Peyer's patch (tissue), 4 donors: ENCODE results near the gene MCTP1.

Source experiments
- CTCF ChIP-seq, 6 experiments: fragments of 450-650 bp in 4 of 6; fragments of 200-600 bp in 2 of 6; sonication (generic) in 1 of 6; IDR thresholded peaks; one replicate each; pipeline ENCODE4 v1.5.1; 2017 to 2019; ENCODE audit warnings: antibody characterized with exemption in 6 of 6, mild to moderate bottlenecking in 3 of 6, moderate library complexity in 1 of 6
- POLR2A ChIP-seq, 2 donors: fragments of 450-650 bp; IDR thresholded peaks; one replicate each; pipeline ENCODE4 v1.5.1; 2017; ENCODE audit warnings: antibody characterized with exemption in 2 of 2, mild to moderate bottlenecking in 2 of 2, moderate library complexity in 2 of 2

GRCh38 chr5:95274011-95274410, 10.9 kb downstream of the MCTP1 start:
- TF ChIP-seq POLR2A (IDR thresholded peaks at IDR 0.05) (no peak), CTCF (IDR thresholded peaks at IDR 0.05) (no peak)
